Measurements from ENCODE around the gene FAM9A. TPM values are rescaled to one million over a fixed set of nuclear protein-coding genes. Genes with fewer than 3 reads are reported as not detected.

FAM9A gene
- total RNA-seq, 1 experiment from 2014 or later, result not detected

- Histone ChIP-seq H3K23me2 (ENCODE audit: insufficient read length, low read depth, low read length, poor library complexity, severe bottlenecking) (no peaks in the 10 kb centered on the region), H3K14ac (ENCODE audit: insufficient read depth, low read length) (no peak overlapping the region), H2AK5ac (ENCODE audit: insufficient read length, low read length) (no peak overlapping the region), H3K23ac (ENCODE audit: insufficient read length, low read depth, low read length) (no peak overlapping the region), H2BK15ac (ENCODE audit: low read depth, low read length) (no peak overlapping the region), H2AFZ (ENCODE audit: low read length) (no peak overlapping the region), H4K5ac (ENCODE audit: insufficient read length, low read depth, low read length) (no peak overlapping the region), H2BK12ac (ENCODE audit: insufficient read length, low read depth, low read length) (no peak overlapping the region), H3K4me2 (ENCODE audit: insufficient read depth, insufficient read length, low read length) (no peak overlapping the region), H4K20me1 (ENCODE audit: control insufficient read depth, insufficient read depth, insufficient read length) (no peaks in the 10 kb centered on the region), H2BK5ac (ENCODE audit: insufficient read length, low read length) (no peak overlapping the region), H3K56ac (ENCODE audit: insufficient read length, low read depth, low read length) (no peak overlapping the region), H2BK120ac (ENCODE audit: low read depth, low read length, poor library complexity, severe bottlenecking) (no peak overlapping the region), H3K4ac (ENCODE audit: low read depth, low read length) (no peak overlapping the region), H3T11ph (ENCODE audit: low read length) (no peak overlapping the region), H3K4me1 (ENCODE audit: insufficient read depth, low read length) (no peaks in the 10 kb centered on the region), H3K79me2 (ENCODE audit: insufficient read depth, low read length) (no peaks in the 10 kb centered on the region), H3K27me3 (ENCODE audit: insufficient read depth, low read length) (no peaks in the 10 kb centered on the region), H3K27ac (ENCODE audit: insufficient read length, low read depth, low read length) (no peak overlapping the region), H3K9me3 (ENCODE audit: control insufficient read depth, low read depth, low read length) (no peaks in the 10 kb centered on the region), H4K91ac (ENCODE audit: insufficient read length, low read depth, low read length) (no peak overlapping the region), H3K79me1 (ENCODE audit: insufficient read depth, low read depth, low read length, poor library complexity, severe bottlenecking) (no peaks in the 10 kb centered on the region), H3K9ac (ENCODE audit: extremely low read depth, insufficient read length, low read length) (no peak overlapping the region), H3K18ac (ENCODE audit: insufficient read length, low read depth, low read length) (no peak overlapping the region), H2BK20ac (ENCODE audit: low read depth, low read length, poor library complexity, severe bottlenecking) (no peak overlapping the region), H4K8ac (replicated peaks; ENCODE audit: insufficient read length, low read depth, low read length) (no peak overlapping the region)
- TF ChIP-seq CTCF (conservative IDR thresholded peaks at IDR 0.05), result peak; percentile 41; the same call in 2 of the 3 replicates
- H3K9me3 Mint-ChIP-seq, result peaks cover 0 to 45% of the 10 kb centered on the region in 2 experiments; a peak in 2 of 5 replicates
- WGBS (ENCODE audit: extremely low coverage, insufficient read length, low lambda C conversion rate), result no CpG with 5 or more reads among the region's 2 CpGs
- H3K36me3 Mint-ChIP-seq (ENCODE audit: insufficient read depth in 1 of 3, low read depth in 3 of 3), result no peaks in the 10 kb centered on the region; a peak in 1 of 7 replicates
- no peak overlapping the region for H3K27ac Mint-ChIP-seq
- peaks cover 4% of the 10 kb centered on the region; the same call in 1 of the 2 replicates for H3K27me3 Mint-ChIP-seq (ENCODE audit: low read depth)
- no peak for DNase-seq
- no peaks in the 10 kb centered on the region for H3K4me1 Mint-ChIP-seq
- H3K4me3 Mint-ChIP-seq, result no peak overlapping the region
Measured at GRCh38 chrX:8849945-8850344, 48.8 kb upstream of the FAM9A start.
